HFFc6 (cell line): ENCODE results near the gene LHX5. TPM values are rescaled to one million over a fixed set of nuclear protein-coding genes. Genes with fewer than 3 reads are reported as not detected.

Source experiments
- DNase-seq: peaks from one replicate; pipeline ENCODE4 v3.0.0-alpha.2; 2018
- H3K27ac Mint-ChIP-seq: 2 replicates; pipeline ENCODE4 v1.8.0; 2020; ENCODE audit warnings: mild to moderate bottlenecking, mixed read lengths
- H3K27me3 Mint-ChIP-seq: 2 replicates; pipeline ENCODE4 v1.8.0; 2021; ENCODE audit warnings: mild to moderate bottlenecking, moderate library complexity, mixed read lengths; ENCODE audit not compliant: insufficient read depth
- H3K36me3 Mint-ChIP-seq: 2 replicates; pipeline ENCODE4 v1.8.0; 2021; ENCODE audit warnings: low read depth, mixed read lengths
- H3K4me1 Mint-ChIP-seq: 2 replicates; pipeline ENCODE4 v1.8.0; 2020; ENCODE audit warnings: low read depth, mixed read lengths
- H3K4me3 Mint-ChIP-seq: 2 replicates; pipeline ENCODE4 v1.8.0; 2020; ENCODE audit warnings: mild to moderate bottlenecking, moderate library complexity, mixed read lengths
- H3K9me3 Mint-ChIP-seq: 2 replicates; pipeline ENCODE4 v1.8.0; 2020; ENCODE audit warnings: mild to moderate bottlenecking, mixed read lengths
- total RNA-seq, 6 experiments: library from RNA; stranded (reverse); fragmentation: NEBNext Ultra II Directional; extraction: Animal tissue kit (Norgen Biotek cat#: 25700); gene quantifications; 2 replicates in 1 of 6; 3 replicates in 5 of 6; pipeline ENCODE4 v1.2.3, GENCODE V29; 2021
- TF ChIP-seq, protein P1 (sequence below): fragments of 200-600 bp; sonication (generic); IDR thresholded peaks from 2 replicates; pipeline ENCODE4 v1.5.0; 2021; ENCODE audit warnings: antibody characterized with exemption, mild to moderate bottlenecking

Gene LHX5
- total RNA-seq, 6 experiments from 2014 or later, result not detected

DNA sequence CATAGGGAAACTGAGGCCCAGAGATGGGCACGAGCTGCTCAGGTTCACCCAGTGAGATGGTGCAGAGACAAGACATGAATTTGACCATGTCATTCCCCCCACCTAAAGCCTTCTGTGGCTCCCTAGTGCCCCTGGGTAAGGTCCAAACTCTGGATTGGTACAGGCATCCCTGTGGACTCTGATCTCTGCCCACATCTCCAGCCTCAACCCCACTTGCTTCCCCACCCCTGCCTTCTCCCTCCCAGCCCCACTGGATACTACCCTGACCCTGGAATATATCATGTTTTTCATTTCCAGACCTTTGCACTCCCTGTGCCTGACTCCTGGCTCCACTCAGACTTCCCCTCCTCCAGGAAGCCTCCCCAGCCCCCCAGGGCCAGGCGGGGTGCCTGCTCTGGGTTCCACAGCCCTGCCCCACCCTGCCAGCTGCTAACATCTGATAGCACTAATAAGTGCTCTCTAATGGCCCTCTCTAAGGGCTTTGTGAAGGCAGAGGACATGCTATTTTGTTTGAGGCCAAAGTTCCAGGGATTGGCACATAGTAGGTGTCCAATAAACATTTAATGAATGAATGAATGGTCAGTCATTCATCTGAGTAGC, 50.6 kb downstream of the LHX5 start:
- H3K9me3 Mint-ChIP-seq, result no peaks in the 10 kb centered on the region
- DNase-seq, result no peak
- H3K4me3 Mint-ChIP-seq, result no peak overlapping the region
- no peak overlapping the region for H3K27ac Mint-ChIP-seq
- peaks cover 4% of the 10 kb centered on the region; the same call in 1 of the 2 replicates for H3K36me3 Mint-ChIP-seq
- peaks cover 12% of the 10 kb centered on the region for H3K27me3 Mint-ChIP-seq
- TF ChIP-seq, protein P1, sequence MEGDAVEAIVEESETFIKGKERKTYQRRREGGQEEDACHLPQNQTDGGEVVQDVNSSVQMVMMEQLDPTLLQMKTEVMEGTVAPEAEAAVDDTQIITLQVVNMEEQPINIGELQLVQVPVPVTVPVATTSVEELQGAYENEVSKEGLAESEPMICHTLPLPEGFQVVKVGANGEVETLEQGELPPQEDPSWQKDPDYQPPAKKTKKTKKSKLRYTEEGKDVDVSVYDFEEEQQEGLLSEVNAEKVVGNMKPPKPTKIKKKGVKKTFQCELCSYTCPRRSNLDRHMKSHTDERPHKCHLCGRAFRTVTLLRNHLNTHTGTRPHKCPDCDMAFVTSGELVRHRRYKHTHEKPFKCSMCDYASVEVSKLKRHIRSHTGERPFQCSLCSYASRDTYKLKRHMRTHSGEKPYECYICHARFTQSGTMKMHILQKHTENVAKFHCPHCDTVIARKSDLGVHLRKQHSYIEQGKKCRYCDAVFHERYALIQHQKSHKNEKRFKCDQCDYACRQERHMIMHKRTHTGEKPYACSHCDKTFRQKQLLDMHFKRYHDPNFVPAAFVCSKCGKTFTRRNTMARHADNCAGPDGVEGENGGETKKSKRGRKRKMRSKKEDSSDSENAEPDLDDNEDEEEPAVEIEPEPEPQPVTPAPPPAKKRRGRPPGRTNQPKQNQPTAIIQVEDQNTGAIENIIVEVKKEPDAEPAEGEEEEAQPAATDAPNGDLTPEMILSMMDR, result no peak
- H3K4me1 Mint-ChIP-seq, result peaks cover 22% of the 10 kb centered on the region

DNA sequence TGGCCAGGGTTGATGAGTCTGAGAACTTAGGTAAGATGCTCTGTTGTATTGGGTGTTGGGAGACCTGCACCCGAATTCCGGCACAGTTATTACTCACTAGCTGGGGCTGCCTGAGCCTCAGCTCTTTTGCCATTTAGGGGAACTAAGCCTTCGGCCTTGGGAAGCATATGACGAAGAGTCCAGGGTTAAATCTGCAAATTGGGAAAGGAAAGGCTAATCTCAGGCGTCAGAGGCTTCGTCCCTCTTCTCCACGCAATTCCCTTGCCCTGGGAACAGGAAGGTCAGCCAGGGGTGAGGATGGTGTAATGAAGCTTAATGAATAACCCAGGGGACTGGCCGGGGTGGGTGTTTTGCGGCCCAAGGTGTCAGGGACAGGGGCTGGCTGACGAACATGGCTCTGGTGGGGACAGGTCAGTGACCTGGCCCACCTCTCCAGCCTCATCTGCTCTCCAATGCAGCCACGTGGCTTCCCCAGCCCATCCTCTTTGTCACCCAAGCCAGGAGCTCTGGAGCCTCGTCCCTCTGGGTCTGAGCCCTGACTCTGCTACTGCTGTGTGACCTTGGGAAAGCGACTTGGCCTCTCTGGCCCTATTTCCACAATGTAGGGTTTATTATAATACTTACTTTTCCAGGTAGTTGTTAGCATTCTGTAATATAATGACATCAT, 53.3 kb downstream of the LHX5 start:
- Mint-ChIP-seq H3K4me3 (no peak overlapping the region), H3K36me3 (peaks cover 4% of the 10 kb centered on the region; the same call in 1 of the 2 replicates), H3K4me1 (peaks cover 23% of the 10 kb centered on the region), H3K27ac (no peak overlapping the region), H3K9me3 (no peaks in the 10 kb centered on the region), H3K27me3 (peaks cover 21% of the 10 kb centered on the region)
- TF ChIP-seq, protein P1, result no peak
- no peak for DNase-seq

DNA sequence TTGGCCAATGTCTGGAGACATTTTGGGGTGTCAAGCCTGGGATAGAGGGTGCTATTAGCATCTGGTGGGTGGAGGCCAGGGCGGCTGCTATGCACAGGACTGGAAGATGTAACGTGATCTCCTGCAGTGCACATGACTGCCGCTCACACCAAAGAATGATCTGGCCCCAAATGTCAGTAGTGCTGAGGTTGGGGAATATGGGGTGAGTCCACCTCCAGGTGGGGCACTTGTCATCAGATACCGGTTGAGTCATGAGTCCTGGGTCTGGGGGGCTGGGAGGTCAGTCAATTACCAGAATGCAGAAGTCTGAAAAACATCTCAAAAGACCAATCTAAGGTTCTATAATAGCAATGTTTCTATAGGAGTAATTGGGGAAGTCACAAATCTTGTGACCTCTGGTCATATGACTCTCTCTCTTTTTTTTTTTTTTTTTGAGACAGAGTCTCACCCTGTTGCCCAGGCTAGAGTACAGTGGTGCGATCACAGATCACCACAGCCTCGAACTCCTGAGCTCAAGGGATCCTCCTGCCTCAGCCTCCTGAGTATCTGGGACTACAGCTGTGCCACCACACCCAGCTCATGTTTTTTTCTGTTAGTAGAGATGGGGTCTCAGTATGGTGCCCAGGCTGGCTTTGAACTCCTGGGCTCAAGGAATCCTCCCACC, 55.4 kb downstream of the LHX5 start:
- H3K4me3 Mint-ChIP-seq, result no peak overlapping the region

DNA sequence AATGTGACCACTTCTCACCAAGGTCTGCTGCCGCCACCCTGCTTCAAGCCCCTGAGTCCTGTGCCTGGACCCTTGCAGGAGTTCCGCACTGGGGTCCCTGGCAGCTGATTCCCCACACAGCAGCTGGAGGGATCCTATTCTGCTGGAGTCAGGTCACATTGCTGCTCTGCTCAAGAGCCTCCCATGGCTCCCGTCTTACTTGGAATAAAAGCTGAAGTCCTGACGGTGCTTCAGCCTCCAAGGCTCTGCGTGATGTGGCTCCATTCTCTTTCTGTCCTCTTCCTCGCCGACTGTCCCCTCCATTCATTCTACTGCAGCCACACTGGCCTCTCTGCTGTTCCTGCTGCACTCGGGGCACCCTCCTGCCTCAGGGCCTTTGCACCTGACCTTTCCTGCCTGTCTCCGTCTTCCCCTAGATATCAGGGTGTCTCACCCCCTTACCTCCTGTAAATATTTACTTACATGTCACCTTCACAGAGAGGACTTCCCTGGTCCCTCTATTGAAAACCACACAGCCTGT, 57.1 kb downstream of the LHX5 start:
- no peaks in the 10 kb centered on the region for H3K9me3 Mint-ChIP-seq
- peaks cover 32% of the 10 kb centered on the region for H3K27me3 Mint-ChIP-seq
- no peaks in the 10 kb centered on the region for H3K36me3 Mint-ChIP-seq
- no peak for DNase-seq
- TF ChIP-seq, protein P1, result no peak
- H3K4me1 Mint-ChIP-seq, result peaks cover 5% of the 10 kb centered on the region; the same call in 1 of the 2 replicates
- H3K4me3 Mint-ChIP-seq, result no peak overlapping the region
- H3K27ac Mint-ChIP-seq, result no peak overlapping the region

More for the DNA sequence above, 55.4 kb downstream of the LHX5 start:
- no peak for DNase-seq
- Mint-ChIP-seq H3K9me3 (no peaks in the 10 kb centered on the region), H3K27ac (no peak overlapping the region), H3K36me3 (no peaks in the 10 kb centered on the region), H3K4me1 (peaks cover 5% of the 10 kb centered on the region; the same call in 1 of the 2 replicates), H3K27me3 (peaks cover 23% of the 10 kb centered on the region)
- TF ChIP-seq, protein P1, result no peak; the same call in 1 of the 2 replicates

DNA sequence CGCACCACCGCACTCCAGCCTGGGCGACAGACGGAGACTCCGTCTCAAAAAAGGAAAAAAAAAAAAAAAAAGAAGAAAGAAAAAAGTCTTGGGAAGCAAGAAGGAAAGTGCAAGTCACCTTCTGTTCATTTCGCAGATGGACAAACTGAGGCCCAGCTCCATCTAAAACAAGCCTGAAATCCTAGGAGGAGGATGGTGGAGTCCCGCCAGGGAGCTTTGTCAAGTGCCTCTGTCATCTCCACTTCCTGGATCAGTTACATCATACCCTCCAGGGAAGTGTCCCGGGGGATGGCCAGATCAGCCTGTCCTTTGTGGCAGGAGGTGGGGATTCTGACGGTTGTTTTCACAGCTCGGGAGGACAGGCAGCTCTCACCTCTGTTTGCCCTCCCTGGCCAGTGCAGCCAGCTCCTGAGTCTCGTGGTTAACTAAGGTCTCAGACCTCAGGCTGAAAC, 58.2 kb downstream of the LHX5 start:
- H3K27ac Mint-ChIP-seq, result no peak overlapping the region
- TF ChIP-seq, protein P1, result no peak
- no peak for DNase-seq
- peaks cover 6% of the 10 kb centered on the region for H3K4me1 Mint-ChIP-seq
- no peaks in the 10 kb centered on the region for H3K9me3 Mint-ChIP-seq
- H3K36me3 Mint-ChIP-seq, result no peaks in the 10 kb centered on the region
- peaks cover 25% of the 10 kb centered on the region for H3K27me3 Mint-ChIP-seq
- no peak overlapping the region for H3K4me3 Mint-ChIP-seq

Other genes starting within 250 kb of the LHX5 start
- gene SLC8B1, start 136.8 kb downstream of the LHX5 start, total RNA-seq, result 1 to 10 TPM; 5.8 to 6.7 (median 6.3) TPM
- 10 to 100 TPM; 49.8 to 64.3 (median 54.6) TPM for gene PLBD2, start 113.3 kb downstream of the LHX5 start, total RNA-seq
- gene SDS, start 68.0 kb downstream of the LHX5 start, total RNA-seq, result not detected
- gene SDSL, start 49.5 kb downstream of the LHX5 start, total RNA-seq, result 10 to 100 TPM in 4 of 6 experiments, 1 to 10 TPM in 2; 8.5 to 11.6 (median 10.4) TPM